Small intestine (tissue), 7 donors: ENCODE data around the gene CHID1. TPM values are rescaled to one million over a fixed set of nuclear protein-coding genes. Genes with fewer than 3 reads are reported as not detected.

ENCODE experiments used
- DNase-seq, 2 donors: peaks; one replicate each; pipeline versions ENCODE4 v3.0.0 to v3.0.0-alpha.2; 2013
- FAIRE-seq: peaks from 2 replicates; lab custom pipeline; 2012; peaks lifted over from hg19 to GRCh38; lab: Jason Lieb, UNC
- H3K27ac ChIP-seq, 3 donors: one replicate each; pipeline ENCODE4 v1.5.1; 2013; ENCODE audit warnings: low read length in 2 of 3, mild to moderate bottlenecking in 2 of 3, control low read depth in 1 of 3, inconsistent platforms in 1 of 3, low read depth in 1 of 3, moderate library complexity in 1 of 3
- H3K27me3 ChIP-seq, 3 donors: one replicate each; pipeline ENCODE4 v1.6.1; 2013; ENCODE audit warnings: low read length in 3 of 3, inconsistent platforms in 1 of 3; ENCODE audit not compliant: control insufficient read depth in 3 of 3, insufficient read depth in 3 of 3
- H3K36me3 ChIP-seq, 3 donors: one replicate each; pipeline ENCODE4 v1.6.1; 2013; ENCODE audit warnings: low read length in 3 of 3, inconsistent platforms in 1 of 3, low read depth in 1 of 3, mild to moderate bottlenecking in 1 of 3, moderate library complexity in 1 of 3; ENCODE audit not compliant: control insufficient read depth in 3 of 3, insufficient read depth in 2 of 3
- H3K4me1 ChIP-seq, 3 donors: one replicate each; pipeline ENCODE4 v1.6.1; 2013; ENCODE audit warnings: low read length in 2 of 3, inconsistent platforms in 1 of 3, low read depth in 1 of 3, mild to moderate bottlenecking in 1 of 3, moderate library complexity in 1 of 3; ENCODE audit not compliant: control insufficient read depth in 3 of 3, insufficient read depth in 2 of 3
- H3K4me3 ChIP-seq, 3 donors: one replicate each; pipeline ENCODE4 v1.5.1; 2013; ENCODE audit warnings: low read length in 3 of 3, control low read depth in 1 of 3, inconsistent platforms in 1 of 3, low read depth in 1 of 3, mild to moderate bottlenecking in 1 of 3, moderate library complexity in 1 of 3
- H3K9me3 ChIP-seq, 2 donors: one replicate each; pipeline ENCODE4 v1.6.1; 2013; ENCODE audit warnings: low read depth in 1 of 2, low read length in 1 of 2; ENCODE audit not compliant: control insufficient read depth in 2 of 2, insufficient read depth in 1 of 2
- WGBS, 3 donors: extraction: QIAGEN DNeasy Blood & Tissue Kit; methylation state at CpG; one replicate each; pipeline ENCODE4 v1.1.7; 2013; 5-methylcytosine and 5-hydroxymethylcytosine counted together
- polyA plus RNA-seq, 4 donors: library from polyadenylated mRNA; stranded (reverse) in 3 of 4; unstranded in 1 of 4; fragments of 200-250 nt in 3 of 4; fragments of 120-200 nt in 1 of 4; gene quantifications; one replicate each; pipeline versions ENCODE4 v1.2.1 to v1.2.3, GENCODE V29; 2013
- donor health status: healthy with polysubstance abuse.
- donor health status: control.
- donor health status: control.
- donor health status: Bipolar disorder and iron deficiency.
- donor health status: healthy.

The CHID1 gene
- polyA plus RNA-seq, 4 donors: 13.6 to 94.4 (median 42.1) TPM

GRCh38 chr11:911031-911889 is 650 bp upstream of the CHID1 start:
- Histone ChIP-seq H3K4me3 (peak overlapping the region; percentile 55 to 91 (median 70)), H3K27me3 (no peaks in the 10 kb centered on the region), H3K9me3 (no peaks in the 10 kb centered on the region), H3K27ac (peak overlapping the region; percentile 48 to 86 (median 66)), H3K36me3 (peaks cover 0 to 27% (median 0%) of the 10 kb centered on the region in 3 donors), H3K4me1 (peaks cover 0 to 11% (median 2%) of the 10 kb centered on the region in 3 donors)
- WGBS, 3 donors: 3 to 7% (median 6%) methylated on average over 46 to 68 of the region's 68 CpGs
- FAIRE-seq (no peak), DNase-seq (peak in 1 of 2 donors; percentile 29)

GRCh38 chr11:910044-910588 is 494 bp downstream of the CHID1 start:
- Histone ChIP-seq H3K4me1 (peaks cover 0 to 11% (median 2%) of the 10 kb centered on the region in 3 donors), H3K4me3 (peak overlapping the region; percentile 55 to 91 (median 68)), H3K27ac (no peak overlapping the region), H3K9me3 (no peaks in the 10 kb centered on the region), H3K36me3 (peaks cover 0 to 28% (median 0%) of the 10 kb centered on the region in 3 donors), H3K27me3 (no peaks in the 10 kb centered on the region)
- FAIRE-seq (no peak), DNase-seq (no peak)
- WGBS, 3 donors: 0 to 2% (median 2%) methylated on average over 30 to 38 of the region's 38 CpGs

GRCh38 chr11:909406-909805 is 1.2 kb downstream of the CHID1 start:
- DNase-seq (no peak), FAIRE-seq (no peak)
- WGBS, 3 donors: 89 to 90% (median 89%) methylated on average over 11 of the region's 11 CpGs
- no peak overlapping the region for H3K4me3 ChIP-seq
- peaks cover 0 to 35% (median 0%) of the 10 kb centered on the region in 3 donors for H3K36me3 ChIP-seq
- H3K9me3 ChIP-seq: no peaks in the 10 kb centered on the region
- peaks cover 0 to 11% (median 2%) of the 10 kb centered on the region in 3 donors for H3K4me1 ChIP-seq
- no peak overlapping the region for H3K27ac ChIP-seq
- H3K27me3 ChIP-seq: no peaks in the 10 kb centered on the region

GRCh38 chr11:908273-908672 is 2.3 kb downstream of the CHID1 start:
- no peak overlapping the region for H3K4me3 ChIP-seq
- WGBS, 3 donors: 91 to 94% (median 92%) methylated on average over 5 of the region's 5 CpGs
- no peaks in the 10 kb centered on the region for H3K9me3 ChIP-seq
- H3K27me3 ChIP-seq: no peaks in the 10 kb centered on the region
- no peak overlapping the region for H3K27ac ChIP-seq
- FAIRE-seq: no peak
- peaks cover 3 to 45% (median 3%) of the 10 kb centered on the region in 3 donors for H3K36me3 ChIP-seq
- DNase-seq: no peak
- H3K4me1 ChIP-seq: peaks cover 0 to 11% (median 2%) of the 10 kb centered on the region in 3 donors

GRCh38 chr11:907668-908067 is 2.9 kb downstream of the CHID1 start:
- no peaks in the 10 kb centered on the region for H3K9me3 ChIP-seq
- DNase-seq: no peak
- H3K4me1 ChIP-seq: peaks cover 0 to 11% (median 2%) of the 10 kb centered on the region in 3 donors
- H3K4me3 ChIP-seq: no peak overlapping the region
- no peaks in the 10 kb centered on the region for H3K27me3 ChIP-seq
- H3K27ac ChIP-seq: no peak overlapping the region
- peaks cover 4 to 51% (median 6%) of the 10 kb centered on the region in 3 donors for H3K36me3 ChIP-seq
- WGBS, 3 donors: 74 to 88% (median 86%) methylated on average over 2 of the region's 2 CpGs
- FAIRE-seq: no peak

GRCh38 chr11:905952-906351 is 4.7 kb downstream of the CHID1 start:
- DNase-seq: no peak
- Histone ChIP-seq H3K27me3 (no peaks in the 10 kb centered on the region), H3K9me3 (no peaks in the 10 kb centered on the region), H3K4me3 (no peak overlapping the region), H3K27ac (no peak overlapping the region), H3K36me3 (peaks cover 6 to 68% (median 13%) of the 10 kb centered on the region in 3 donors), H3K4me1 (peaks cover 0 to 6% (median 2%) of the 10 kb centered on the region in 3 donors)
- no peak for FAIRE-seq
- 85 to 96% (median 88%) methylated on average over 7 of the region's 7 CpGs for WGBS, 3 donors

- no peak overlapping the region for H3K4me3 ChIP-seq
- no peaks in the 10 kb centered on the region for H3K27me3 ChIP-seq
- FAIRE-seq (no peak), DNase-seq (no peak)
- H3K27ac ChIP-seq: no peak overlapping the region
- H3K4me1 ChIP-seq: peaks cover 0 to under 1% (median 0%) of the 10 kb centered on the region in 3 donors
- H3K9me3 ChIP-seq: no peaks in the 10 kb centered on the region
- peaks cover 8 to 84% (median 17%) of the 10 kb centered on the region in 3 donors for H3K36me3 ChIP-seq
- WGBS, 3 donors: 93 to 96% (median 95%) methylated on average over 6 to 7 of the region's 7 CpGs
These were observed 6.2 kb downstream of the CHID1 start for GRCh38 chr11:904380-904779.

- H3K4me3 ChIP-seq: no peak overlapping the region
- no peak for FAIRE-seq
- no peaks in the 10 kb centered on the region for H3K9me3 ChIP-seq
- H3K27me3 ChIP-seq: no peaks in the 10 kb centered on the region
- DNase-seq: no peak
- WGBS, 3 donors: 93 to 96% (median 94%) methylated on average over 19 of the region's 19 CpGs
- H3K4me1 ChIP-seq: no peaks in the 10 kb centered on the region
- no peak overlapping the region for H3K27ac ChIP-seq
- H3K36me3 ChIP-seq: peaks cover 10 to 82% (median 23%) of the 10 kb centered on the region in 3 donors
These were observed 9.1 kb downstream of the CHID1 start for GRCh38 chr11:901452-902061.
